SK-N-SH (cell line): ENCODE measurements around the gene KLHL14. TPM values are rescaled to one million over a fixed set of nuclear protein-coding genes. Genes with fewer than 3 reads are reported as not detected.

Experiments used
- CTCF ChIA-PET: fragments of 300-600, 350-600 bp; formaldehyde crosslinking; extraction: SDS; loops from one replicate; lab custom pipeline; 2021; lab: Yijun Ruan, JAX
- POLR2A ChIA-PET: fragments of 350-600 bp; sonication (Branson Sonifier 250); formaldehyde crosslinking; extraction: SDS; loops from one replicate; lab custom pipeline; 2020; ENCODE audit warnings: antibody characterized with exemption, inconsistent platforms; lab: Yijun Ruan, JAX
- DNase-seq: peaks from one replicate; pipeline ENCODE4 v3.0.0; 2012
- H2AFZ ChIP-seq: fragments of 200-600 bp; sonication (generic); 2 replicates; pipeline ENCODE4 v1.8.1; 2016; ENCODE audit warnings: antibody characterized with exemption, mild to moderate bottlenecking, low read depth
- H3F3A ChIP-seq: fragments of 200-600 bp; sonication (generic); replicated peaks from 2 replicates; pipeline ENCODE3; 2016; ENCODE audit warnings: antibody characterized with exemption, mild to moderate bottlenecking; ENCODE audit not compliant: insufficient read depth
- H3K27ac ChIP-seq, 2 experiments: fragments of 200-500 bp in 1 of 2; fragments of 200-600 bp in 1 of 2; sonication (Bioruptor generic) in 1 of 2; sonication (generic), shearing (Covaris generic) in 1 of 2; 2 replicates each; pipeline versions ENCODE4 v1.5.1 to v1.6.1; 2014 to 2016; ENCODE audit warnings: low read depth in 2 of 2, inconsistent platforms in 1 of 2, low read length in 1 of 2, mild to moderate bottlenecking in 1 of 2, mixed read lengths in 1 of 2
- H3K27me3 ChIP-seq: fragments of 200-600 bp; sonication (generic), shearing (Covaris generic); 2 replicates; pipeline ENCODE4 v1.6.1; 2016; ENCODE audit warnings: mixed run types; ENCODE audit not compliant: insufficient read depth
- H3K36me3 ChIP-seq, 2 experiments: fragments of 200-500 bp in 1 of 2; fragments of 200-600 bp in 1 of 2; sonication (Bioruptor generic) in 1 of 2; sonication (generic) in 1 of 2; replicated peaks in 1 of 2; 2 replicates each; pipeline versions ENCODE3 to v1.5.1; 2014 to 2016; ENCODE audit warnings: low read length in 1 of 2, mild to moderate bottlenecking in 1 of 2; ENCODE audit not compliant: insufficient read depth in 2 of 2, control insufficient read depth in 1 of 2
- H3K4me1 ChIP-seq, 2 experiments: fragments of 200-500 bp in 1 of 2; fragments of 200-600 bp in 1 of 2; sonication (Bioruptor generic) in 1 of 2; sonication (generic), shearing (Covaris generic) in 1 of 2; 2 replicates each; pipeline versions ENCODE4 v1.5.1 to v1.6.1; 2014 to 2016; ENCODE audit warnings: low read depth in 1 of 2, low read length in 1 of 2, mixed run types in 1 of 2; ENCODE audit not compliant: insufficient read depth in 2 of 2, control insufficient read depth in 1 of 2
- H3K4me2 ChIP-seq: fragments of 200-600 bp; sonication (generic), shearing (Covaris generic); 2 replicates; pipeline ENCODE4 v1.6.1; 2017; ENCODE audit warnings: mixed run types
- H3K4me3 ChIP-seq, 2 experiments: fragments of 200-500 bp in 1 of 2; fragments of 200-600 bp in 1 of 2; sonication (Bioruptor generic) in 1 of 2; sonication (generic), shearing (Covaris generic) in 1 of 2; 2 replicates each; pipeline versions ENCODE4 v1.5.1 to v1.8.1; 2014 to 2016; ENCODE audit warnings: low read depth in 2 of 2, inconsistent platforms in 1 of 2, low read length in 1 of 2, mild to moderate bottlenecking in 1 of 2, mixed read lengths in 1 of 2, moderate library complexity in 1 of 2
- H3K79me2 ChIP-seq: fragments of 200-600 bp; sonication (generic); 2 replicates; pipeline ENCODE4 v1.8.1; 2017; ENCODE audit warnings: mild to moderate bottlenecking; ENCODE audit not compliant: insufficient read depth
- H3K9ac ChIP-seq: fragments of 200-600 bp; sonication (generic); 2 replicates; pipeline ENCODE4 v1.6.1; 2017; ENCODE audit warnings: mixed run types
- H3K9me2 ChIP-seq: fragments of 200-600 bp; sonication (generic); 2 replicates; pipeline ENCODE4 v1.6.1; 2017; ENCODE audit warnings: mixed run types
- H3K9me3 ChIP-seq: fragments of 200-600 bp; sonication (generic); 2 replicates; pipeline ENCODE4 v1.6.1; 2017; ENCODE audit warnings: mixed run types, mild to moderate bottlenecking, moderate library complexity
- H4K20me1 ChIP-seq: fragments of 200-600 bp; sonication (generic); 2 replicates; pipeline ENCODE4 v1.6.1; 2017; ENCODE audit warnings: mild to moderate bottlenecking, mixed run types; ENCODE audit not compliant: insufficient read depth
- ELF1 ChIP-seq: IDR thresholded peaks from 2 replicates; pipeline ENCODE4 v1.4.0; 2012
- FOSL2 ChIP-seq: IDR thresholded peaks from 2 replicates; pipeline ENCODE4 v1.4.0; 2012; ENCODE audit warnings: low read depth, mild to moderate bottlenecking, moderate library complexity, borderline replicate concordance
- FOXM1 ChIP-seq: IDR thresholded peaks from 2 replicates; pipeline ENCODE4 v1.4.0; 2012; ENCODE audit warnings: low read depth, mild to moderate bottlenecking
- GATA2 ChIP-seq: sonication (generic); formaldehyde crosslinking; IDR thresholded peaks from 2 replicates; pipeline ENCODE4 v1.5.0; 2020; ENCODE audit warnings: mild to moderate bottlenecking, missing genetic modification reagents
- JUND ChIP-seq: IDR thresholded peaks from 2 replicates; pipeline ENCODE4 v1.4.0; 2012
- MXI1 ChIP-seq: IDR thresholded peaks from 2 replicates; pipeline ENCODE4 v1.6.1; 2012; ENCODE audit warnings: mild to moderate bottlenecking, low read depth, low read length, improper control_type of control experiment
- NFIC ChIP-seq: IDR thresholded peaks from 2 replicates; pipeline ENCODE4 v1.4.0; 2012; ENCODE audit warnings: borderline replicate concordance
- SIN3A ChIP-seq: IDR thresholded peaks from 2 replicates; pipeline ENCODE4 v1.6.1; 2012; ENCODE audit warnings: low read depth, mild to moderate bottlenecking, low read length, moderate library complexity, borderline replicate concordance
- SMC3 ChIP-seq: IDR thresholded peaks from 2 replicates; pipeline ENCODE4 v1.6.1; 2012; ENCODE audit warnings: low read depth, low read length, improper control_type of control experiment
- TCF12 ChIP-seq: IDR thresholded peaks from 2 replicates; pipeline ENCODE4 v1.4.0; 2012
- TEAD4 ChIP-seq: IDR thresholded peaks from 2 replicates; pipeline ENCODE4 v1.4.0; 2012; ENCODE audit warnings: mild to moderate bottlenecking, borderline replicate concordance; ENCODE audit not compliant: insufficient read depth
- WGBS: methylation state at CpG from one replicate; pipeline ENCODE4 v1.1.6; 2017; ENCODE audit warnings: low lambda C conversion rate; 5-methylcytosine and 5-hydroxymethylcytosine counted together
- polyA plus RNA-seq, 3 experiments: library from polyadenylated mRNA; depleted of rRNA; stranded (reverse); fragments of >200 nt; gene quantifications; 2 replicates each; pipeline ENCODE4 v1.2.3, GENCODE V29; 2012
- TF ChIP-seq, protein P1 (sequence below): fragments of 200-600 bp; sonication (generic); IDR thresholded peaks from 2 replicates; pipeline ENCODE4 v1.6.1; 2017; ENCODE audit warnings: antibody characterized with exemption, mild to moderate bottlenecking, moderate library complexity
- TF ChIP-seq, protein P2 (sequence below): IDR thresholded peaks from 2 replicates; pipeline ENCODE4 v1.6.1; 2012; ENCODE audit warnings: mild to moderate bottlenecking, low read depth, low read length, moderate library complexity
- TF ChIP-seq, protein P3 (sequence below): IDR thresholded peaks from 2 replicates; pipeline ENCODE4; 2012
- TF ChIP-seq, protein P4 (sequence below): IDR thresholded peaks from 2 replicates; pipeline ENCODE4 v1.4.0; 2012; ENCODE audit warnings: low read depth, borderline replicate concordance
- TF ChIP-seq, protein P5 (sequence below): IDR thresholded peaks from 2 replicates; pipeline ENCODE4 v1.4.0; 2012; ENCODE audit warnings: low read depth
- TF ChIP-seq, protein P6 (sequence below): fragments of 150-350 bp; IDR thresholded peaks from 2 replicates; pipeline ENCODE4 v1.6.1; 2016; ENCODE audit warnings: mild to moderate bottlenecking, low read depth, low read length

Gene KLHL14
- polyA plus RNA-seq, 1 of the 3 experiments (the other 2 are of a cell fraction), result not detected

DNA sequence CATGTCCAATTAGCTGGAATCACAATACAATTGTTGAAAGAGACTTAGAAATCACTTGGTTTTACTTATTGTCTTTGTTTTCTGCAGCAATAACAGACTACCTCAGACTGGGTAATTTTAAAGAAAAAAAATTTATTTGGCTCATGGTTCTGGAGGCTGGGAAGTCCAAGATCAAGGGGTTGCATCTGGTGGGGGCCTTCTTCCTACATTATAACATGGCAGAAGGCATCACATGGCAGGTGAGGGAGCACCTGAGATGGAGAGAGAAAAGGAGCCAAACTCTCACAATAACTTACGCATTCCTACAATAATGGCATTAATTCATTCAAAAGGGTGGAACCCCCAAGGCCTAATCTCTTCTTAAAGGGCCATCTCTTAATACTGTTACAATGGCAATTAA, 37.5 kb upstream of the KLHL14 start:
- Histone ChIP-seq H3K9me2 (no peaks in the 10 kb centered on the region), H2AFZ (no peak overlapping the region), H3K4me1 (no peaks in the 10 kb centered on the region), H4K20me1 (no peaks in the 10 kb centered on the region), H3K9ac (no peak overlapping the region), H3F3A (no peaks in the 10 kb centered on the region), H3K9me3 (no peaks in the 10 kb centered on the region), H3K27me3 (no peaks in the 10 kb centered on the region), H3K27ac (no peak overlapping the region), H3K4me2 (no peak overlapping the region), H3K79me2 (no peaks in the 10 kb centered on the region), H3K36me3 (no peaks in the 10 kb centered on the region), H3K4me3 (no peak overlapping the region)
- DNase-seq, result no peak
- ChIA-PET CTCF (no interaction called here), POLR2A (no interaction called here)
- TF ChIP-seq FOSL2, result no peak
- no peak for TF ChIP-seq TCF12
- TF ChIP-seq, protein P1, sequence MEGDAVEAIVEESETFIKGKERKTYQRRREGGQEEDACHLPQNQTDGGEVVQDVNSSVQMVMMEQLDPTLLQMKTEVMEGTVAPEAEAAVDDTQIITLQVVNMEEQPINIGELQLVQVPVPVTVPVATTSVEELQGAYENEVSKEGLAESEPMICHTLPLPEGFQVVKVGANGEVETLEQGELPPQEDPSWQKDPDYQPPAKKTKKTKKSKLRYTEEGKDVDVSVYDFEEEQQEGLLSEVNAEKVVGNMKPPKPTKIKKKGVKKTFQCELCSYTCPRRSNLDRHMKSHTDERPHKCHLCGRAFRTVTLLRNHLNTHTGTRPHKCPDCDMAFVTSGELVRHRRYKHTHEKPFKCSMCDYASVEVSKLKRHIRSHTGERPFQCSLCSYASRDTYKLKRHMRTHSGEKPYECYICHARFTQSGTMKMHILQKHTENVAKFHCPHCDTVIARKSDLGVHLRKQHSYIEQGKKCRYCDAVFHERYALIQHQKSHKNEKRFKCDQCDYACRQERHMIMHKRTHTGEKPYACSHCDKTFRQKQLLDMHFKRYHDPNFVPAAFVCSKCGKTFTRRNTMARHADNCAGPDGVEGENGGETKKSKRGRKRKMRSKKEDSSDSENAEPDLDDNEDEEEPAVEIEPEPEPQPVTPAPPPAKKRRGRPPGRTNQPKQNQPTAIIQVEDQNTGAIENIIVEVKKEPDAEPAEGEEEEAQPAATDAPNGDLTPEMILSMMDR, result no peak
- TF ChIP-seq GATA2, result no peak
- TF ChIP-seq SMC3, result no peak
- TF ChIP-seq, protein P2, sequence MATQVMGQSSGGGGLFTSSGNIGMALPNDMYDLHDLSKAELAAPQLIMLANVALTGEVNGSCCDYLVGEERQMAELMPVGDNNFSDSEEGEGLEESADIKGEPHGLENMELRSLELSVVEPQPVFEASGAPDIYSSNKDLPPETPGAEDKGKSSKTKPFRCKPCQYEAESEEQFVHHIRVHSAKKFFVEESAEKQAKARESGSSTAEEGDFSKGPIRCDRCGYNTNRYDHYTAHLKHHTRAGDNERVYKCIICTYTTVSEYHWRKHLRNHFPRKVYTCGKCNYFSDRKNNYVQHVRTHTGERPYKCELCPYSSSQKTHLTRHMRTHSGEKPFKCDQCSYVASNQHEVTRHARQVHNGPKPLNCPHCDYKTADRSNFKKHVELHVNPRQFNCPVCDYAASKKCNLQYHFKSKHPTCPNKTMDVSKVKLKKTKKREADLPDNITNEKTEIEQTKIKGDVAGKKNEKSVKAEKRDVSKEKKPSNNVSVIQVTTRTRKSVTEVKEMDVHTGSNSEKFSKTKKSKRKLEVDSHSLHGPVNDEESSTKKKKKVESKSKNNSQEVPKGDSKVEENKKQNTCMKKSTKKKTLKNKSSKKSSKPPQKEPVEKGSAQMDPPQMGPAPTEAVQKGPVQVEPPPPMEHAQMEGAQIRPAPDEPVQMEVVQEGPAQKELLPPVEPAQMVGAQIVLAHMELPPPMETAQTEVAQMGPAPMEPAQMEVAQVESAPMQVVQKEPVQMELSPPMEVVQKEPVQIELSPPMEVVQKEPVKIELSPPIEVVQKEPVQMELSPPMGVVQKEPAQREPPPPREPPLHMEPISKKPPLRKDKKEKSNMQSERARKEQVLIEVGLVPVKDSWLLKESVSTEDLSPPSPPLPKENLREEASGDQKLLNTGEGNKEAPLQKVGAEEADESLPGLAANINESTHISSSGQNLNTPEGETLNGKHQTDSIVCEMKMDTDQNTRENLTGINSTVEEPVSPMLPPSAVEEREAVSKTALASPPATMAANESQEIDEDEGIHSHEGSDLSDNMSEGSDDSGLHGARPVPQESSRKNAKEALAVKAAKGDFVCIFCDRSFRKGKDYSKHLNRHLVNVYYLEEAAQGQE, result no peak
- TF ChIP-seq MXI1, result no peak
- TF ChIP-seq, protein P3, sequence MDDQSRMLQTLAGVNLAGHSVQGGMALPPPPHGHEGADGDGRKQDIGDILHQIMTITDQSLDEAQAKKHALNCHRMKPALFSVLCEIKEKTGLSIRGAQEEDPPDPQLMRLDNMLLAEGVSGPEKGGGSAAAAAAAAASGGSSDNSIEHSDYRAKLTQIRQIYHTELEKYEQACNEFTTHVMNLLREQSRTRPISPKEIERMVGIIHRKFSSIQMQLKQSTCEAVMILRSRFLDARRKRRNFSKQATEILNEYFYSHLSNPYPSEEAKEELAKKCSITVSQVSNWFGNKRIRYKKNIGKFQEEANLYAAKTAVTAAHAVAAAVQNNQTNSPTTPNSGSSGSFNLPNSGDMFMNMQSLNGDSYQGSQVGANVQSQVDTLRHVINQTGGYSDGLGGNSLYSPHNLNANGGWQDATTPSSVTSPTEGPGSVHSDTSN, result no peak
- TF ChIP-seq JUND, result no peak
- TF ChIP-seq, protein P4, sequence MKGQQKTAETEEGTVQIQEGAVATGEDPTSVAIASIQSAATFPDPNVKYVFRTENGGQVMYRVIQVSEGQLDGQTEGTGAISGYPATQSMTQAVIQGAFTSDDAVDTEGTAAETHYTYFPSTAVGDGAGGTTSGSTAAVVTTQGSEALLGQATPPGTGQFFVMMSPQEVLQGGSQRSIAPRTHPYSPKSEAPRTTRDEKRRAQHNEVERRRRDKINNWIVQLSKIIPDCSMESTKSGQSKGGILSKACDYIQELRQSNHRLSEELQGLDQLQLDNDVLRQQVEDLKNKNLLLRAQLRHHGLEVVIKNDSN, result no peak
- WGBS, result 8% methylated on average over 1 of the region's 1 CpG

DNA sequence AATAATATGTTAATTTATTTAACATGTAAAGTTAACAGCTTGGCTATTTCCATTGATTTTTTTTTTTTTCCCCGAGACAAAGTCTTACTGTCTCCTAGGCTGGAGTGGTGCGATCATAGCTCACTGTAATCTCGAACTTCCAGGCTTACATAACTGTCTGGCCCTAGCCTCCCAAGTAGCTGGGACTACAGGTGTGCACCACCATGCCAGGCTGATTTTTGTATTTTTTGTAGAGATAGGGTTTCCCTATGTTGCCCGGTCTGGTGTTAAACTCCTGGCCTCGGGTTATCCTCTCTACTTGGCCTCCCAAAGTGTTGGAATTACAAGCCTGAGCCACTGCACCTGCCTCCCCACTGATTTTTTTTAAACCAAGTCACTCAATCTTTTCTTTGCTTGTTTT, 32.5 kb upstream of the KLHL14 start:
- H4K20me1 ChIP-seq, result no peaks in the 10 kb centered on the region
- H3K79me2 ChIP-seq, result no peaks in the 10 kb centered on the region
- no peaks in the 10 kb centered on the region for H3K4me1 ChIP-seq
- H3K27me3 ChIP-seq, result no peaks in the 10 kb centered on the region
- H3K4me2 ChIP-seq, result no peak overlapping the region
- no peak for DNase-seq
- no peak overlapping the region for H3K4me3 ChIP-seq
- H3K27ac ChIP-seq, result no peak overlapping the region
- ChIA-PET POLR2A (no interaction called here), CTCF (interaction anchor here (0.6 kb wide), 1 partner anchor 14 kb away, joined by 3 read pairs; no protein-coding TSS in a partner anchor)
- H3K9me2 ChIP-seq, result no peaks in the 10 kb centered on the region
- no peaks in the 10 kb centered on the region for H3F3A ChIP-seq
- no peak overlapping the region for H2AFZ ChIP-seq
- no peak overlapping the region for H3K9ac ChIP-seq
- H3K36me3 ChIP-seq, result no peaks in the 10 kb centered on the region
- H3K9me3 ChIP-seq, result no peaks in the 10 kb centered on the region
- WGBS, result 10% methylated on average over 5 of the region's 5 CpGs
- TF ChIP-seq ELF1 (no peak), SIN3A (no peak), NFIC (no peak), FOXM1 (no peak), SMC3 (no peak), TEAD4 (no peak)
- TF ChIP-seq, protein P5, sequence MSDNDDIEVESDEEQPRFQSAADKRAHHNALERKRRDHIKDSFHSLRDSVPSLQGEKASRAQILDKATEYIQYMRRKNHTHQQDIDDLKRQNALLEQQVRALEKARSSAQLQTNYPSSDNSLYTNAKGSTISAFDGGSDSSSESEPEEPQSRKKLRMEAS, result no peak
- TF ChIP-seq, protein P6, sequence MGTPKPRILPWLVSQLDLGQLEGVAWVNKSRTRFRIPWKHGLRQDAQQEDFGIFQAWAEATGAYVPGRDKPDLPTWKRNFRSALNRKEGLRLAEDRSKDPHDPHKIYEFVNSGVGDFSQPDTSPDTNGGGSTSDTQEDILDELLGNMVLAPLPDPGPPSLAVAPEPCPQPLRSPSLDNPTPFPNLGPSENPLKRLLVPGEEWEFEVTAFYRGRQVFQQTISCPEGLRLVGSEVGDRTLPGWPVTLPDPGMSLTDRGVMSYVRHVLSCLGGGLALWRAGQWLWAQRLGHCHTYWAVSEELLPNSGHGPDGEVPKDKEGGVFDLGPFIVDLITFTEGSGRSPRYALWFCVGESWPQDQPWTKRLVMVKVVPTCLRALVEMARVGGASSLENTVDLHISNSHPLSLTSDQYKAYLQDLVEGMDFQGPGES, result no peak
